GM18909 (cell line): ENCODE measurements around the gene PITRM1.
"Not testable (repeated sequence)": the region's sequence is repeated elsewhere in the genome, so short reads cannot be mapped to it uniquely, and the experiment has no call there.

Source experiments
- ATAC-seq: cut with Tn5 transposase; IDR thresholded peaks from one replicate; pipeline ENCODE4 v1.9.1; 2021; ENCODE audit warnings: mild to moderate bottlenecking; ENCODE audit not compliant: unreplicated experiment, poor library complexity

Gene PITRM1

DNA sequence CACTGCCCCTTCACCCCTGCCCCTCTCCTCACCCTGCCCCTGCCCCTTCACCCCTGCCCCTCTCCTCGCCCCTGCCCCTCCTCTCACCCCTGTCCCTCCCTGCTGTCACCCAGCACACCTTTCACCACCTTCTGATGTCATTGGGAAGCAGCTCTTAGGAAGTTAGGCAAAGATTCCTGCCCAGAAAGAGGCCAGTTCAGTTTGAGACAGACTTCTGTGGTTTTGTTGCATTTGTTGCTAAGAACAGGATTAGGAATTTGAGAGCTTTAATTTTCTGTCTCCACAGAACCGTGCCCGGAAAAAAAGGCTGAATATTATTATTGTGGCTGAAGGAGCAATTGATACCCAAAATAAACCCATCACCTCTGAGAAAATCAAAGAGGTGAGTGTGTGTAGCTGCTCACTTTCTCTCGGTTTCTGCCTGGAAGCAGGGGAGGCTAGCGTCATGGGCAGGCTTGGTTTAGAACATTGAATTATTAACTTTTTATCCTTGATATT is 65.6 kb downstream of the PITRM1 start:
- ATAC-seq, result no peak

DNA sequence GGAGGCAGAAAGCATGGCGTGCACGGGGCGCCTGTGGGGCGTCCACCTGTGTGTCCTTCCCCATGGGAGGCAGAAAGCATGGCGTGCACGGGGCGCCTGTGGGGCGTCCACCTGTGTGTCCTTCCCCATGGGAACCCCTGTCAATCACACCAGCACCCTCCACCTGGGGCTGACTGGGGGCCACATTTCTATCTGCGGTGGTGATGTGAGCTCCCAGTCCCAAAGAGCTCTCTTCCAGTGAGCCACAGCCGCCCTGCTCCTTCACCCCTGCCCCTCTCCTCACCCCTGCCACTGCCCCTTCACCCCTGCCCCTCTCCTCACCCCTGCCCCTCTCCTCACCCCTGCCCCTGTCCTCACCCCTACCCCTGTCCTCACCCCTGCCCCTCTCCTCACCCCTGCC is 66.3 kb downstream of the PITRM1 start:
- not testable (repeated sequence) for ATAC-seq

DNA sequence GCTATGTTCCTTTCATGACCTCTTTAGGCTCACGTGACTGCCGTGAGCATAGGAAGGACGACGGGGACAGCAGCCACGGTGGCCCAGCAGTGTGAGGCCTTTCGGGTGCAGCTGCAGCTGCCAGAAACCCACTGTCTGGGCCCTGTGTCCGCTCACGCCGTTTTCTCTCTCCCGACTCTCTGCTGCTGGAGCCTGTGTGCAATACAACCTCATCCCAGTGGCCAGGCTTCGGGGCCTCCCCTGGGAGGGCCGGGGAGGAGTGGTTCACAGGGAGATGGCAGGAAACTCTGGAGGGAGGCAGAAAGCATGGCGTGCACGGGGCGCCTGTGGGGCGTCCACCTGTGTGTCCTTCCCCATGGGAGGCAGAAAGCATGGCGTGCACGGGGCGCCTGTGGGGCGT is 66.7 kb downstream of the PITRM1 start:
- ATAC-seq, result no peak

DNA sequence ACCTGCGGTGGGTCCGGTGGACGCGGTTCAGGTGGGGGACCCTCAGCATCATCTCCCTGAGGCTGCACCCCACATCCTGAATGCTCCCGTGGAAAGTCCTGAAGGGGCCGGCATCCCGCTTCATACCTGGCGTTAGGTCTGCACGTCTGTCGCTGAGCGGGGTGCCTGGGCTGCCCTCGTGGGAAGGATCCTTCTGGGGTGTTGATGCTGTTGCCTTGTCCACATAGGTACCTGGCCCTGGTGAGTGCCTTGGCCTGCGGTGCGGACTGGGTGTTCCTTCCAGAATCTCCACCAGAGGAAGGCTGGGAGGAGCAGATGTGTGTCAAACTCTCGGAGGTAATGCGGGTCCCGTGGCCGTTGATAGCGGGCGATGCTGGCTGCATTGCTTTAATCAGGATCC is 67.4 kb downstream of the PITRM1 start:
- no peak for ATAC-seq

DNA sequence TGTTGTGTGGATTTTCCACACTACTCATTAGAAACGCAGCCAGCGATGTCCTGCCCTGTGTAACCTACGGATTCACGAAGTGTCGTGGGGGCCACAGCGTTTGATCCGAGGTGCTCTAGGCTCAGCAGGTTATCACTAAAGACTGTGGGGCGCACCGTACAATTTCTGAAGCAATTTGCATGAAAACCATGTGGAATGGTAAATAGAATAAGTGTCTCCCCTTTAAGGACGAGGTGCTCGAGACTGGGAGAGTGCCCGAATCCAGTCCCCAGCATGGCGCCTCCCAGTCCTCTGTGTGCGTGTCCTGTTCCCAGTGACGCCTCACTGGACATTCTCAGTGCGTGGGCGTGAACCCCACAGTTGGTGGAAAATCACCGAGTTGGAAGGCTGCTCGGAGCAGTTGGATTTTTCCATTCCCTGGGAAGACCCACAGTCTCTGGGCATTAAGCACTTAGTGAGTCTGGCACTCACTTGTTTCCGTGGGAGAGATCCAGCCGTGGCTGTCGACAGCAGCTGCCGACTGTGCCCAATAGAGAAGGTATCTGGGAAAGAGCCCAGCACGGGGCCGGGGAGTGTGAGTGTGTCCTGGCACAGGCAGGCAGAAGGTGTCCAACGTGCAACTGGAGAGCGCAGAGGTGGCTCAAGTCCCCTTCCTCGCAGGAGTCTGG is 68.2 kb downstream of the PITRM1 start:
- no peak for ATAC-seq

DNA sequence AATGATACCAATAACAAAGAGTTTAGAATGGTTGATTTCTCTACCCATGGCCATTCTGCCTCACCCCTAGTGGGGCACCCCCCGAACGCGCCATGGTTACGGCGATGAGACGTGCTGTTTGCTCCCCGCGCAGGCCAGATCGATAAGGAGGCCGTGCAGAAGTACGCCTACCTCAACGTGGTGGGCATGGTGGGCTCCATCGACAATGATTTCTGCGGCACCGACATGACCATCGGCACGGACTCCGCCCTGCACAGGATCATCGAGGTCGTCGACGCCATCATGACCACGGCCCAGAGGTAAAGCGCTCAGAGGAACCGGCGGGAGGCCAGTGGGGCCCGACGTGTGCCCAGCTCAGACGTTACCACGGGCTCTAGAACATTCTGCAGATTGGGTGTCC is 68.9 kb downstream of the PITRM1 start:
- no peak for ATAC-seq

DNA sequence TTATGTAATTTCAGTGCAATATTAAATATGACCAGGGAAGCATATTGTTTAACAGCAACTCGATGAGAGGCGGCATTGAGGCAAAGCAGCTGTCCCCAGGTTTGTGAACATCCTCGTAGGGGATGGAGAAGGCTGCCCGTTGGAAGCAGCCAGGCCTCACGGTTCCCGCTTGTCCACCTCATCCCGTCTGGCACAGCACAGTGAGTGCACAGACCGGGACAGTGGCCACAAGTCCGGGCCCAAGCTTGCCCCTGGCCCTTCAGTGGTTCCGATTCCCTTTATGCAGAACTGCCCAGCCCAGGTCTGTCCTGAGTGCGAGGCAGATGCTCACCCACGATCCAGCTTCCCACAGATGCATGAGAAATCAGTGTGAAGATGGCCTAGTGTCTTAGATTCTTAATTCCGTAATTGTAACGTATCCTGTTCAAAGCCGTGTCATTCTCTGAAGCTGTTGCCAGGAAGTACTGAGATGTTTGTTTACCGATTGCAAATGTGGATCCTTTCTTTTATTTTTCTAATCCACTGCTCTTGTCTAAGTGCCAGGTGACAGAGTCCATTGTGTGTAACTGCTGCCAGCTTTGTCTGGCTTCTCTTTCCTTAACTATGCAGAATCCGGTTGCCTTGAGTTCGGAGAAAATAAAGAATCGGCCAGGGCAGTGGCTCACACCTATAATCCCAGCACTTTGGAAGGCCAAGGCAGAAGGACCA is 69.7 kb downstream of the PITRM1 start:
- no peak for ATAC-seq

DNA sequence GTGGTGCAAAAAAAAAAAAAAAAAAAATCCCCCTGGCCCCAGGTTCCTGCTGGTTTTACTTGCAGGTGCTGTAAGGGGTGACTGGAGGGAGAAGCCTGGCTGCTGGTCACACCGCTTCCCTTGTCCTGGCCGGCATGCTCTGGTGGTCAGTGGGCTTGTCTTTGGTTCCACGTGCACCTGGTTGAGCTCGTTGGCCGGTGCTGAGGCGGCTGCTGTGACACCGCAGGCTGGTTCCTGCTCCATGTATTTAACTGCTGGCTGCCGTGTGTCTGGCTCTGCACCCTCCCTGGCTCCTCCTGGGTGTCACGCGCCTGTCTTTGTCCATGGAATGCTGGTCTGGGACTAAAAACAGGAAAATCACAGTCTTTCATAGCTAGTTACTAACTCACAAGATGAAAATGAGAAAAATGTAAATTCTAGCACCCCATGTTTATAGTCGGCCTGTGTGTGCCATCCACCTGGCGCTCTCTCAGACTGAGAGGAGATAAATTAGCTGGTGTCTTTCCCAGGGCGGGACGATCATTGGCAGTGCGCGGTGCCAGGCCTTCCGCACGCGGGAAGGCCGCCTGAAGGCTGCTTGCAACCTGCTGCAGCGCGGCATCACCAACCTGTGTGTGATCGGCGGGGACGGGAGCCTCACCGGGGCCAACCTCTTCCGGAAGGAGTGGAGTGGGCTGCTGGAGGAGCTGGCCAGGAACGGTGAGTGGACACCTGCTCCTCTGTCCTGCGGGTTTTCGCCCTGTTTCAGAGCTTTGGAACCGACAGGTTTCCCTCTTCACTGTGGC is 71.5 kb downstream of the PITRM1 start:
- ATAC-seq, result no peak

DNA sequence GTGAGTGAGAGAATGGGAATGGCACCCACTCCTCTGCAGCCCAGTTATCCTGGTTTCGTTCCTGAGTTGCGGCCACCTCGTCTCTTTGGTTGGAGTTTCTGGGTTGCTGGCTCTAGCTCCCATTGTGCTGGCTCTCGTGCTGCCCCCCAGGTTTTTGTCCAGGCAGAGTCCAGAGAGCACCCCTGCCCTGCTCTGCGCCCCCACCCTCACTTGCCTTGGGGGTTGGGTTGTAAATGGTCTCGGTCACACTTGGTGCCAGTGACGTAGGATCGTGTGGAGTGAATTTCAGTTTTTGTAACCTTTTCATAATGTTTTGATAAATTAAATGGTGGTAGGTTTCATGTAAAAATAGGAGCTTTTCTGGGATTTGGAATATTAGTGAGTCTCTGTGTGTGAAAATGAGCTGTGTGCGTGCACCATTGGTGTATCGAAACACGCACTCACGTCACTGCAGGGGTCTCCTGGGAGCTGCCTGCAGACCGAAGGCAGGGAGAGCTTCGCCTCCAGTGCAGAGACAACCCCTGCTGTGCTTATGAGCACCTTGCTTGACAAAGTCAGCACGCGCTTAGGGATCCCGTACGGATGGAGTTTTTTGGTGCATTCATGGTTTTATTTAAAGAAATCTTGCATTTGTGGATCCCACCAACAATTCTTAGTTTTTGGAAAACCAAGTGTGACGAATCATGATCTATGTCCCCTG is 72.3 kb downstream of the PITRM1 start:
- ATAC-seq, result no peak

DNA sequence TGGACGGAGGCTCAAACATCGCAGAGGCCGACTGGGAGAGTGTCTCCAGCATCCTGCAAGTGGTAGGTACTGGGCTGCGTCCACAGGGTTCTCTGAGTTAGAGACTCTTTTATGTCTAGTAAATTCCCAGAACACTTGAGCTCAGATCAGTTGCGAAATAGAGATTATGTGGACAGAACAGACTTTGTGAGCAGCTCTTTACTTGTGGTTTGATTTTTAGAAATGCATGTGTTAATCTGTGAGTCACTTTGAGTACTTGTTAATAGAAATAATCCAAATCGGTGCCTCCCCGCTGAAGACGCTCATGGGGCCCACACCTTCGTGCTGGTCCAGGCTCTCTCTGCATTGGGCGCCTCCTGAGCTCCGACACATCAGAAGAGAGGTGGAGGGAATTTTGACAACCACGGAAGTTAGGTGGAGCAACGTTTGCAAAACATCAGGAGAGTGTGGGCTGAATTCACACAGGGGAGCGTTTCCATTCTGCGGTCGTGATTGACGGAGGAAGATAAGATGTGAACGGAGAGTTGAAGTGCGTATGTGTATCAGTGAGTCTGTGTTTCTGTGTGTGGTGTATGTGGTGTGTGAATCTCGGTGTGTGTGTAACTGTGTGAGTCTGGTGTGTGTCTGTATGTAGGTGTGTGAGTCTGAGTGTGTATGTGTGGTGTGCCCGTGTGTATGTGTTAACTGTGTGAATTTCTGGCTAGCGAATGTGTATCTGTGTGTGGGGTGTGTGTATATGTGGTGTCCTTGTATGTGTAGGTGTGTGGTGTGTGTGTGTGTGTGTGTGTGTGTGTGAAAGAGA is 73.1 kb downstream of the PITRM1 start:
- no peak for ATAC-seq

DNA sequence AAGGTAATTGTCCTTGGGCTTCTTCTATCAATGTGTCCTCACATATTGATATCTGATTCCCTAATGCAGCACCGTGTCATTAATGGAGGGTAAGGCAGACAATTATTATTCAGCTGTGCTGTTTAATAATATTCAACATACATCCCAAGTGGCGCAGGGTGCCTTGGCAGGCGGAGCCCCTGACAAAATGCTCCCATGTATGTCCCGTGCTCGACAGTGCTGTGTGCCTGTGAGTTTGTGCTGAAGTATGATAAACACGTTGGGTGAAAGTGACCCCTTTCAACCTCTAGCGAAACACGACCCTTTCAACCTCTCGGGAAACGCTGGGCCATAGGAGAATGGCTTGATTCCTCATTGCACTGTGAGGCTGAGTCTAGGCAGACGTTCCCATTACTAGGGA is 73.9 kb downstream of the PITRM1 start:
- no peak for ATAC-seq

DNA sequence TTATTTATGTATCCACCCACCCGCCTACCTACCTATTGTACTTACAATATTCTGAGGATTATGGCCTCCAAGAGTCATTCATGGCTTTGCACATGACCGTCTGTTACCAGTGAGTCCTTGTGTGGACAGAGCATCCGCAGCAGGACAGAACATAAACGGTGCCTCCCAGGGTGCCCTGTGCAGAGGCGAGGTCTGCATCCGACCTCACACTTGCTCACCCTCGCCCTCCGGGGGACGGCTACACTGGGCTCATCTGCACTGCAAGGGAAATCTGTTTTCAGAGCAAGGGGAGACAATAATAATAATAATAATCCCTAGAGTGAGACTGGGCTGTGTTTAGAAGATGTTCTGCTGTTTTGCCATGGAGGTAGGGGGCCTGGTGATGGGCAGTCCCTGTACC is 75.4 kb downstream of the PITRM1 start:
- no peak for ATAC-seq

DNA sequence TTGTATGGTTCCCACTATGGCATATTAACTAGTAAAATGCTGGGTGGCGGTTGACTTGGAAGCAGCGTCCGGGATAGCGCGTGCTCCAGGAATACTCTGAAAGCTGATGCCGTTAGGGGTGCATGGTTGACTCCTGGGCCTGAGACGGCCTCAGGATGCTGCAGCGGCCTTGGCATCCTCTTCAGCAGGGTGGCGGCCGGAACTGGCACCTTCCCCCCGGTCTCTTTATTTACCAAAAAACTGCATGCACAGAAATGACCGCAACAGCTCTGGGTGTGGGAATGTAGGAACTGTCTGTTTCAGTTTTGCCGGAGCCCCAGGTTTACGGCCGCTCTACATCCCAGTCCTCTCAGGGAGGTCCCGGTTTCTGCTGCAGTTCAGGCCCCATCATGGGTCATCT is 76.4 kb downstream of the PITRM1 start:
- ATAC-seq, result no peak

DNA sequence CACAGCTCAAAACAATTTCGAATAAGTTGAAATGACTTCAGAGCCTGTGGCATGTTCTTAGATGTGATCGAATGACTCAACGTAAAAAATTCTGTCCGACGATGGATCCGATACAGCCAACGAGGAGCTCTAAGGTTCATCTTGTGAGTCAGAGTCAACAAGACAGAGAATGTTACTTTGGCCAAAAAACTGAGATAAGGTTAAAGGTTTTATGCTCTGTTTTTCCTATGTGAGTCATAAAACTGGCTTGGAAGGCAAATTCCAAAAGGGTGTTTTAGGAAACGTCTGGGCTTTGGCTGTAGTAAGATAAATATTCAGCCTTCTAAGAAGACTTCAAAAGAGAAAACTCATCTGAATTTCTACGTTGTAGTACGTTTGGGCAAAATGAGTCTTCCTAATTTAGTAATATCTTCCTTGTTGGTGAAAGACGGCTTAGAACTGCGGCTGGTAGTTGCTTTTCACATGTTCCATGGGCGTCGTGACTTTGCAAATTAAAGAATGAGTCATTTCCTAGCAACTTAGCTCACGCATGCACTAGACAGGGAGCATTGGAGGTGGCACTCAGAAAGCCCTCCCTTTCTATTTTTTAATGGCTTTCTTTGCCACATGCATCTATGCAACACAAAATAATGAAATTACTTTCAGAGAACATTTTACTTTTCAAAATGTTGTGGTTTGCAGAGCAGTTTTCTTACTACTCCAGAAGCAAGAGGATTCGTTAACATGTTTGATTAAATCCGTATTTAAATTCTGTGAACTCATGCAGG is 77.0 kb downstream of the PITRM1 start:
- no peak for ATAC-seq

DNA sequence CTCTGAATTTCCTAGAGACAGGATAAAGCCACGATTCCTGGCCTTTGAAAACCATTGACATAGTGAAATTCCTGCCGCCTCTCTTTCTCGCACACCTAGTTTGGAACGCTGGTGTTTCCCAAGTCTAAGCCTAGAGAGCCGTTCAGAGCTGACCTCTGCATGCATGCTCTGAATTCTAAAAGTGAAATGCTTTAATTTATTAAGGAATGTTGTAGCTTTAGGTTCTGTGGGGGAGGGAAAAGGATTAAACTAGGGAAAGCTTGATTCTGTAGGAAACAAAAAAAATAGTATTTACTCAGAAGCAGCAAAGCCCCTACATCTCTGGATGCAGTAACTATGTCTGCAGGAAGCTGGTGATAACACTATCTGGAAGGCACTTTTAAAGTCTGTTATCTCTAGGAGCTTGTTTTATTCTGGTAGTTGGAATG is 78.0 kb downstream of the PITRM1 start:
- ATAC-seq, result no peak

DNA sequence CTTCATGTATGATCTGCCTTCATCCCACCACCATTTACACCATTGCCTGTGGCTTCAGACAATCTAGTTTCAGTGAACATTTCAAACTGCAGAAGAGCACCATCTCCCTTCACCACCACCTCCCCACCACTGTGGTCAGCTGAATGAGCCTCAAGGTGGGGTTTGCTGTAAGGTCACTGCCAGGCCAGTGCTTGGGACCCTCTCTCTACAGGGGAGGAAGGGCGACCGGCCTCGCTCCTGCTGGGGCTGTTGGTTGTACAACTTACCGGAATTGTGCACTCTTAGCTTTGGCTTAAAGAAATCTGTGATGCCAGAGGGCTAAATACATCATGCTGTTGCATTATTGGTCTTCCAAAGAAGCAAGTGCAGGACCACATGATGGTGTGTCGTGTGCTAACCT is 78.6 kb downstream of the PITRM1 start:
- ATAC-seq, result no peak

DNA sequence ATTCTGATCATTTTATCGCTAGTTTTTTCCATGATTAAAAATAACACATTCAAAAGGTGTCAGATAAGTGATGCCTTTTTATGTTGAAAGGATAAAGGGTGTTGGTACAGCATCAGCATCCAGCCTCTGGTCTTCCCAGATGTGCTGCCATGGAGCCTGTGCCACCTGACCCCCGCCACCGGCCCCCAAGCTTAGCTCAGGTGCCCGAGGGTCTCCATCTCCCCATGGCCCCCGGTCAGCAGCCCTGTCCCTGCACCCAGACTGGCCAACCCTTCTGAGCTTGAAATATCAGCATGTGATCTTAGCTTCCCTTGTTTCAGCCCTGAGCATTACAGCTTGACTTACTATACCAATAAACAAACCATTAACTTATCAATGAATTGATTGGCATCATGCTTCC is 80.7 kb downstream of the PITRM1 start:
- no peak for ATAC-seq

DNA sequence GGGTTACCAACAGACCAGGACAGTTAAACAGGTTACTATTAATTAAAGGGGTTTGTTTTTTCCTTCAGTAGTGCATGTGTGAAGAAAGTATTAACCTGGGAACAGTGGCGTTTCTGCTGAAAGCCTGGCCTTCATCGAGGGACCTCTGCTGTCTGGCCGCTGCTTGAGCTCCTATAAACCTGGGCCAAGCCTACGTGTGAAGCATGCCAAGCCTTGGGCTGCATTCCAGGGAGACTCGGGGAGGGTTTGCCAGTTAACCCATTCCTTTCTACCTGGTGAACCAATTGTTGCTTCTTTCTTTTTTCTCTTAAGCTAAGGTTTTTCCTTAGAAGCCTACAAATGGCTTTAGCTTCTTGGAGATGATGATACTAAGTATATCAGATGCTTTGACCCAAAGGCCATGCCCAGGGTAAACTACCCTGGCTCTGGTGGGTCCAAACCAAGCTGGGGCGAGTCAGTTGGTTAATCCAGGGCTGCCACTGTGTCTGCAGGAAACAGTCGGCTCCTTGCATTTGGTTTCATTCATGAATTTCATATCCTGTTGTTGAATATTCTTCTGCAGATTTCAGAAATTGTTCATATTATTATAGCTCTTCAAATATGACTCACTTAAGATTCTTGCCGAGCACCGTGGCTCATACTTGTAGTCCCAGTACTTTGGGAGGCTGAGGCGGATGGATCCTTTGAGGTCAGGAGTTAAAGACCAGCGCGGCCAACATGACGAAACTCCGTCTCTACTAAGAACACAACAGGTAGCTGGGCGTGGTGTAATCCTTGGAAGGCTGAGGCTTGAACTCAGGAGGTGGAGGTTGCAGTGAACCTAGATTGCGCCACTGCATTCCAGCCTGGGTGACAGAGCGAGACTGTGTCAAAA is 81.4 kb downstream of the PITRM1 start:
- ATAC-seq, result no peak
